ENCODE data around the gene CCDC201.

The CCDC201 gene

DNA sequence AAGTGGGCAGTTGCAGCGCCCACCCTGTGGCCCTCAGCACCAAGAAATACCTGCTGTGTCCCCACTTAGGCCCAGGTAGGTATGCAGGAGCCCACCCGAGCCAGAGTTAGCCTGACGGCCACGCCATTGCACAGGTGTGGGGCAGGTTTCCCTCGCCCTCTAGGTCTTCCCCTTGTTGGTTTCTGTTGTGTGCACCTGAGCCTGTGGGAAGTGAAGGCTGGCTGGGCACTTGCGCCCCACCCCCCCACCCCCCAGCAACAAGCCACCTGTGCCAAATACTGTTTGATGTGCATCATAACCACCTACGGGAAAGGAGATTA, at the start of gene CCDC201:
TSS of gene CCDC201 (minus strand) at position 48 of the 320 bp plus-strand sequence. CDS start 75 bp downstream, outside the sequence.
- TF ChIP-seq TCF4 (CRISPR knock-in tag; IDR thresholded peaks at IDR 0.05; ENCODE audit: borderline replicate concordance) (no peak), ZNF70 (CRISPR knock-in tag; IDR thresholded peaks at IDR 0.05) (no peak)
- no peak for ATAC-seq

DNA sequence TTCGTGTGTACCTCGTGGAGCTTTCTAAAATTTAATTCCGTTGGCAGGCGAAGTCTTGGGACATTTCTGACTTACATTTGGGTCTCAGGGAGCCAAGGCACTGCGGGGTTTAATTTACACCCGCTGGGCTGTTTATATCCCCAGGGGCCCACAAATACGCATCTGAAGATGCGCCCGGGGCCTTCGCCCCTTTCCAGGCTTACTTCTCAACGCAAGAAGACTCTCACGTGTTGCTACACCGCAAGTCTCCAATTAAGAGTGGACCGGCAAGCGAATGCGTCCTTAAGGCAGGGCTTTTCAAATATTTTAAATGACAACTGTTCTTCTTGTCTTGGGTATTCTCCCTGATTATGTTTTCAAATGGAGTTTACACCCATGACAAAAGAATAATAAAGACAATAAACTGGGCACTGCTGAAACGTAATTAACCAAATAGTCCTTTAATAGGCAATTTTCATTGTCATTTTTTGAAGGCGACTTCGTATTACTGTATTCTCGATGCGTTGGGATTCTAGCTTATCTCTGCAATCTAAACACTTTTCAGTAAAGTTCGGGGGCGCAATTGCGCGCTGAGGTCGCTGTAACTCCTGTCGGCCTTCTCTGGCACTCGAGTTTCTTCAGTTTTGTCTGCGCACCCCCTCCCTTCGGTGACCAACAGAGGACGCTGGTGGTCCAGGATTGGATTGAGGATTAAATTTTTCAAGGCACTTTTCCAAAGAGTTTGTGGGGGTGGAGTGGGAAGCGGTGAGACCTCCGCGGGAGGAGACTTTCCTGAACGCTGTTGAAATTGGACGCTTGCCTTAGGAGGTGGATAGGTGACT, 49.0 kb upstream of the CCDC201 start:
- ATAC-seq, result peak; percentile 44

GRCh38 chr7:45921381-45921698, 48.5 kb upstream of the CCDC201 start:
- ATAC-seq, result peak; percentile 1; the same call in 1 of the 3 replicates
- TF ChIP-seq ZNF70 (CRISPR knock-in tag; IDR thresholded peaks at IDR 0.05), result no peak
- no peak for TF ChIP-seq ARNTL (CRISPR knock-in tag; IDR thresholded peaks at IDR 0.05; ENCODE audit: borderline replicate concordance, low read depth)
- TF ChIP-seq BACH2 (CRISPR knock-in tag; IDR thresholded peaks at IDR 0.05; ENCODE audit: borderline replicate concordance), result no peak
- TF ChIP-seq ZC3H10 (CRISPR knock-in tag; IDR thresholded peaks at IDR 0.05), result no peak
- TF ChIP-seq PATZ1 (CRISPR knock-in tag; IDR thresholded peaks at IDR 0.05; ENCODE audit: borderline replicate concordance), result no peak
- no peak for TF ChIP-seq TOX (CRISPR knock-in tag; IDR thresholded peaks at IDR 0.05; ENCODE audit: borderline replicate concordance)
- no peak for TF ChIP-seq PPARA (CRISPR knock-in tag; IDR thresholded peaks at IDR 0.05; ENCODE audit: borderline replicate concordance)
- TF ChIP-seq, protein P1, sequence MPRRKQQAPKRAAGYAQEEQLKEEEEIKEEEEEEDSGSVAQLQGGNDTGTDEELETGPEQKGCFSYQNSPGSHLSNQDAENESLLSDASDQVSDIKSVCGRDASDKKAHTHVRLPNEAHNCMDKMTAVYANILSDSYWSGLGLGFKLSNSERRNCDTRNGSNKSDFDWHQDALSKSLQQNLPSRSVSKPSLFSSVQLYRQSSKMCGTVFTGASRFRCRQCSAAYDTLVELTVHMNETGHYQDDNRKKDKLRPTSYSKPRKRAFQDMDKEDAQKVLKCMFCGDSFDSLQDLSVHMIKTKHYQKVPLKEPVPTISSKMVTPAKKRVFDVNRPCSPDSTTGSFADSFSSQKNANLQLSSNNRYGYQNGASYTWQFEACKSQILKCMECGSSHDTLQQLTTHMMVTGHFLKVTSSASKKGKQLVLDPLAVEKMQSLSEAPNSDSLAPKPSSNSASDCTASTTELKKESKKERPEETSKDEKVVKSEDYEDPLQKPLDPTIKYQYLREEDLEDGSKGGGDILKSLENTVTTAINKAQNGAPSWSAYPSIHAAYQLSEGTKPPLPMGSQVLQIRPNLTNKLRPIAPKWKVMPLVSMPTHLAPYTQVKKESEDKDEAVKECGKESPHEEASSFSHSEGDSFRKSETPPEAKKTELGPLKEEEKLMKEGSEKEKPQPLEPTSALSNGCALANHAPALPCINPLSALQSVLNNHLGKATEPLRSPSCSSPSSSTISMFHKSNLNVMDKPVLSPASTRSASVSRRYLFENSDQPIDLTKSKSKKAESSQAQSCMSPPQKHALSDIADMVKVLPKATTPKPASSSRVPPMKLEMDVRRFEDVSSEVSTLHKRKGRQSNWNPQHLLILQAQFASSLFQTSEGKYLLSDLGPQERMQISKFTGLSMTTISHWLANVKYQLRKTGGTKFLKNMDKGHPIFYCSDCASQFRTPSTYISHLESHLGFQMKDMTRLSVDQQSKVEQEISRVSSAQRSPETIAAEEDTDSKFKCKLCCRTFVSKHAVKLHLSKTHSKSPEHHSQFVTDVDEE (CRISPR knock-in tag; IDR thresholded peaks at IDR 0.05), result no peak
- TF ChIP-seq CREB5 (CRISPR knock-in tag; IDR thresholded peaks at IDR 0.05; ENCODE audit: low read depth), result no peak
- no peak for TF ChIP-seq ZFP30 (CRISPR knock-in tag; IDR thresholded peaks at IDR 0.05)
- no peak for TF ChIP-seq TCF4 (CRISPR knock-in tag; IDR thresholded peaks at IDR 0.05; ENCODE audit: borderline replicate concordance)
- no peak for TF ChIP-seq ESRRG (CRISPR knock-in tag; IDR thresholded peaks at IDR 0.05)
- TF ChIP-seq SNAI2 (CRISPR knock-in tag; IDR thresholded peaks at IDR 0.05), result no peak
- TF ChIP-seq POU6F1 (CRISPR knock-in tag; IDR thresholded peaks at IDR 0.05; ENCODE audit: borderline replicate concordance, low read depth), result no peak
- TF ChIP-seq, protein P2, sequence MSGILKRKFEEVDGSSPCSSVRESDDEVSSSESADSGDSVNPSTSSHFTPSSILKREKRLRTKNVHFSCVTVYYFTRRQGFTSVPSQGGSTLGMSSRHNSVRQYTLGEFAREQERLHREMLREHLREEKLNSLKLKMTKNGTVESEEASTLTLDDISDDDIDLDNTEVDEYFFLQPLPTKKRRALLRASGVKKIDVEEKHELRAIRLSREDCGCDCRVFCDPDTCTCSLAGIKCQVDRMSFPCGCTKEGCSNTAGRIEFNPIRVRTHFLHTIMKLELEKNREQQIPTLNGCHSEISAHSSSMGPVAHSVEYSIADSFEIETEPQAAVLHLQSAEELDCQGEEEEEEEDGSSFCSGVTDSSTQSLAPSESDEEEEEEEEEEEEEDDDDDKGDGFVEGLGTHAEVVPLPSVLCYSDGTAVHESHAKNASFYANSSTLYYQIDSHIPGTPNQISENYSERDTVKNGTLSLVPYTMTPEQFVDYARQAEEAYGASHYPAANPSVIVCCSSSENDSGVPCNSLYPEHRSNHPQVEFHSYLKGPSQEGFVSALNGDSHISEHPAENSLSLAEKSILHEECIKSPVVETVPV (CRISPR knock-in tag; IDR thresholded peaks at IDR 0.05), result no peak
- TF ChIP-seq GLIS3 (CRISPR knock-in tag; IDR thresholded peaks at IDR 0.05), result no peak
- TF ChIP-seq CSDC2 (CRISPR knock-in tag; IDR thresholded peaks at IDR 0.05), result no peak
- TF ChIP-seq OSR1 (CRISPR knock-in tag; IDR thresholded peaks at IDR 0.05), result no peak

More for the DNA sequence above, 49.0 kb upstream of the CCDC201 start:
- TF ChIP-seq, protein P2 (CRISPR knock-in tag; IDR thresholded peaks at IDR 0.05), result 0 out of 2 replicates have a peak, but pooled peaks have one; percentile 36
- TF ChIP-seq ZNF70 (CRISPR knock-in tag; IDR thresholded peaks at IDR 0.05) (no peak), TOX (CRISPR knock-in tag; IDR thresholded peaks at IDR 0.05; ENCODE audit: borderline replicate concordance) (0 out of 2 replicates have a peak, but pooled peaks have one; percentile 8)
